GM21723 (cell line): Measurements from ENCODE around the gene ZNF444.
"Not testable (repeated sequence)": the region's sequence is repeated elsewhere in the genome, so short reads cannot be mapped to it uniquely, and the experiment has no call there.

Experiments
- ATAC-seq: cut with Tn5 transposase; IDR thresholded peaks from one replicate; pipeline ENCODE4 v1.9.1; 2021; ENCODE audit warnings: mild to moderate bottlenecking, moderate library complexity; ENCODE audit not compliant: unreplicated experiment

ZNF444 gene

GRCh38 chr19:56144831-56145230 lies 3.7 kb downstream of the ZNF444 start:
- no peak for ATAC-seq

GRCh38 chr19:56145698-56146097 lies 4.6 kb downstream of the ZNF444 start:
- ATAC-seq, result no peak

GRCh38 chr19:56146904-56147303 lies 5.8 kb downstream of the ZNF444 start:
- ATAC-seq, result no peak

GRCh38 chr19:56147307-56147706 lies 6.2 kb downstream of the ZNF444 start:
- ATAC-seq, result no peak

- no peak for ATAC-seq
Observed at GRCh38 chr19:56148096-56148495, 7.0 kb downstream of the ZNF444 start.

- not testable (repeated sequence) for ATAC-seq
Observed at GRCh38 chr19:56148955-56149655, 8.0 kb downstream of the ZNF444 start.

GRCh38 chr19:56149656-56150038 lies 8.6 kb downstream of the ZNF444 start:
- no peak for ATAC-seq

GRCh38 chr19:56150358-56150757 lies 9.3 kb downstream of the ZNF444 start:
- no peak for ATAC-seq

GRCh38 chr19:56152644-56153043 lies 11.6 kb downstream of the ZNF444 start:
- ATAC-seq, result no peak

- ATAC-seq, result no peak
Observed at GRCh38 chr19:56153507-56153906, 12.4 kb downstream of the ZNF444 start.

GRCh38 chr19:56155124-56155687 lies 14.1 kb downstream of the ZNF444 start:
- no peak for ATAC-seq

- ATAC-seq, result no peak
Observed at GRCh38 chr19:56156768-56157167, 15.7 kb downstream of the ZNF444 start.

GRCh38 chr19:56158170-56158757 lies 17.2 kb downstream of the ZNF444 start:
- no peak for ATAC-seq

- ATAC-seq, result no peak
Observed at GRCh38 chr19:56159009-56159559, 18.0 kb downstream of the ZNF444 start.

GRCh38 chr19:56159622-56160271 lies 18.7 kb downstream of the ZNF444 start:
- no peak for ATAC-seq

- ATAC-seq, result no peak
Observed at GRCh38 chr19:56161534-56161933, 20.4 kb downstream of the ZNF444 start.

- no peak for ATAC-seq
Observed at GRCh38 chr19:56162258-56162657, 21.2 kb downstream of the ZNF444 start.

- ATAC-seq, result no peak
Observed at GRCh38 chr19:56163097-56163496, 22.0 kb downstream of the ZNF444 start.

GRCh38 chr19:56167064-56167578 lies 26.0 kb downstream of the ZNF444 start:
- no peak for ATAC-seq

GRCh38 chr19:56170261-56170660 lies 29.2 kb downstream of the ZNF444 start:
- no peak for ATAC-seq

- no peak for ATAC-seq
Observed at GRCh38 chr19:56174086-56174485, 33.0 kb downstream of the ZNF444 start.
